K562 (cell line): ENCODE measurements around the gene CCDC97. TPM values are rescaled to one million over a fixed set of nuclear protein-coding genes. Genes with fewer than 3 reads are reported as not detected.

Experiments used
- CHD2 ChIP-seq: IDR thresholded peaks from 2 replicates; pipeline ENCODE4 v1.6.1; 2011; ENCODE audit warnings: low read depth, low read length
- ELF2 ChIP-seq: fragments of 250-450 bp; sonication (Bioruptor Pico); IDR thresholded peaks from 2 replicates; pipeline ENCODE4 v1.5.0; 2021; ENCODE audit warnings: mild to moderate bottlenecking
- FOXA3 ChIP-seq, 2 experiments: fragments of 450-650 bp in 1 of 2; sonication (generic) in 1 of 2; formaldehyde crosslinking; IDR thresholded peaks in 1 of 2; conservative IDR thresholded peaks in 1 of 2; 2 replicates each; pipeline versions ENCODE4 v1.4.0 to v1.8.0; 2020 to 2022; ENCODE audit warnings: mild to moderate bottlenecking in 2 of 2, missing genetic modification reagents in 1 of 2
- FOXK1 ChIP-seq: sonication (generic); formaldehyde crosslinking; IDR thresholded peaks from 2 replicates; pipeline ENCODE4 v1.8.0; 2022; ENCODE audit warnings: missing genetic modification reagents, mild to moderate bottlenecking, borderline replicate concordance
- GMEB1 ChIP-seq: fragments of 250-450 bp; sonication (Bioruptor Pico); IDR thresholded peaks from 2 replicates; pipeline ENCODE4 v1.4.0; 2020; ENCODE audit warnings: mild to moderate bottlenecking
- MTF1 ChIP-seq: fragments of 250-450 bp; sonication (Bioruptor Pico); IDR thresholded peaks from 2 replicates; pipeline ENCODE4 v1.9.0; 2021; ENCODE audit warnings: moderate library complexity, mild to moderate bottlenecking, inconsistent platforms, borderline replicate concordance
- NONO ChIP-seq, 2 experiments: fragments of 200-400 bp in 1 of 2; fragments of 450-650 bp in 1 of 2; formaldehyde crosslinking in 1 of 2; IDR thresholded peaks; 2 replicates each; pipeline ENCODE4 v1.6.1; 2017; ENCODE audit warnings: low read depth in 2 of 2, mild to moderate bottlenecking in 2 of 2, moderate library complexity in 2 of 2, low read length in 1 of 2
- NRF1 ChIP-seq, 2 experiments: fragments of 450-650 bp; IDR thresholded peaks in 1 of 2; conservative IDR thresholded peaks in 1 of 2; 2 replicates each; pipeline ENCODE4 v1.6.1; 2014; ENCODE audit warnings: mild to moderate bottlenecking in 2 of 2
- ZKSCAN8 ChIP-seq: fragments of 200-800 bp; sonication (Bioruptor generic); IDR thresholded peaks from 2 replicates; pipeline ENCODE4 v1.6.1; 2016; ENCODE audit warnings: missing genetic modification characterization, missing compliant biosample characterization
- ZNF232 ChIP-seq: sonication (generic); formaldehyde crosslinking; IDR thresholded peaks from 2 replicates; pipeline ENCODE4 v1.8.0; 2022; ENCODE audit warnings: mild to moderate bottlenecking, missing genetic modification reagents
- ZNF263 ChIP-seq: sonication (generic); formaldehyde crosslinking; IDR thresholded peaks from 2 replicates; pipeline ENCODE4 v1.8.0; 2022; ENCODE audit warnings: mild to moderate bottlenecking, missing genetic modification reagents, borderline replicate concordance
- ZNF830 ChIP-seq: fragments of 250-450 bp; sonication (Bioruptor Pico); IDR thresholded peaks from 2 replicates; pipeline ENCODE4 v1.5.0; 2021; ENCODE audit warnings: mild to moderate bottlenecking
- ZZZ3 ChIP-seq: fragments of 450-650 bp; IDR thresholded peaks from 2 replicates; pipeline ENCODE4 v1.6.1; 2016; ENCODE audit warnings: antibody characterized with exemption, mild to moderate bottlenecking, moderate library complexity
- polyA plus RNA-seq, 8 experiments: library from polyadenylated mRNA; depleted of rRNA in 4 of 8; stranded (reverse) in 5 of 8; unstranded in 3 of 8; fragments of >200 nt; fragmentation: Nextera tagmentation in 2 of 8; fragmentation: Illumina TruSeq in 1 of 8; extraction: Ambion mirVana in 2 of 8; extraction: Trizol in 1 of 8; gene quantifications; 2 replicates each; pipeline versions ENCODE4 v1.2.1 to v1.2.3, GENCODE V29; 2011 to 2014; ENCODE audit warnings: inconsistent platforms in 1 of 8, missing spikeins in 1 of 8
- total RNA-seq, 7 experiments: library from RNA; depleted of rRNA in 6 of 7; stranded (reverse); fragments of >200 nt in 6 of 7; fragmentation: Illumina TruSeq in 2 of 7; extraction: Trizol in 2 of 7; gene quantifications; 2 replicates each; pipeline versions ENCODE4 v1.2.1 to v1.2.3, GENCODE V29; 2011 to 2021; ENCODE audit warnings: low replicate concordance in 1 of 7
- TF ChIP-seq, protein P1 (sequence below), 2 experiments: IDR thresholded peaks; 2 replicates each; pipeline ENCODE4 v1.6.1; 2011; ENCODE audit warnings: borderline replicate concordance in 1 of 2, control low read depth in 1 of 2, low read depth in 1 of 2, low read length in 1 of 2, mild to moderate bottlenecking in 1 of 2, mixed read lengths in 1 of 2, moderate library complexity in 1 of 2; ENCODE audit not compliant: insufficient read depth in 1 of 2, insufficient read length in 1 of 2, poor library complexity in 1 of 2, severe bottlenecking in 1 of 2; ENCODE audit errors: extremely low read depth in 1 of 2

The CCDC97 gene
- total and polyA plus RNA-seq, 9 of the 15 experiments (the other 6 are each of a cell fraction or from before 2014, with no cell fraction given) = 0.60 to 16.5 (median 7.0) TPM

- TF ChIP-seq, protein P1, sequence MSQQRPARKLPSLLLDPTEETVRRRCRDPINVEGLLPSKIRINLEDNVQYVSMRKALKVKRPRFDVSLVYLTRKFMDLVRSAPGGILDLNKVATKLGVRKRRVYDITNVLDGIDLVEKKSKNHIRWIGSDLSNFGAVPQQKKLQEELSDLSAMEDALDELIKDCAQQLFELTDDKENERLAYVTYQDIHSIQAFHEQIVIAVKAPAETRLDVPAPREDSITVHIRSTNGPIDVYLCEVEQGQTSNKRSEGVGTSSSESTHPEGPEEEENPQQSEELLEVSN (IDR thresholded peaks at IDR 0.05; ENCODE audit: borderline replicate concordance in 1 of 2, extremely low read depth in 1 of 2, insufficient read depth in 1 of 2, insufficient read length in 1 of 2, low read depth in 1 of 2, low read length in 1 of 2, poor library complexity in 1 of 2, severe bottlenecking in 1 of 2) = peak; percentile 96
- peak; percentile 68; the same call in 1 of the 2 replicates for TF ChIP-seq ELF2
- peak; percentile 86 for TF ChIP-seq GMEB1
- TF ChIP-seq ZZZ3 = peak; percentile 96
- peak; percentile 84; the same call in 1 of the 2 replicates for TF ChIP-seq ZNF232
- no peak for TF ChIP-seq ZNF830
- peak in 1 of 2 experiments; percentile 79; a peak in 1 of 4 replicates for TF ChIP-seq NONO (IDR thresholded peaks at IDR 0.05; ENCODE audit: low read depth in 2 of 2, low read length in 1 of 2)
- peak; percentile 74 for TF ChIP-seq CHD2
- TF ChIP-seq ZNF263 (CRISPR knock-in tag) = peak; percentile 34; the same call in 1 of the 2 replicates
- 0 out of 2 replicates have a peak, but pooled peaks have one; percentile 79 for TF ChIP-seq FOXK1 (CRISPR knock-in tag)
- no peak for TF ChIP-seq ZKSCAN8 (CRISPR knock-in tag)
- TF ChIP-seq FOXA3 (CRISPR knock-in tag; conservative IDR thresholded peaks at IDR 0.05 in 1 of 2, IDR thresholded peaks at IDR 0.05 in 1 of 2) = no peak; a peak in 1 of 4 replicates
- peak; percentile 93 to 94 for TF ChIP-seq NRF1 (conservative IDR thresholded peaks at IDR 0.05 in 1 of 2, IDR thresholded peaks at IDR 0.05 in 1 of 2)
- TF ChIP-seq MTF1 (CRISPR knock-in tag) = no peak
- TF ChIP-seq, all 486 proteins: peak for 164
Observed at GRCh38 chr19:41263850-41264580, 46.0 kb upstream of the CCDC97 start, which contains the start of gene HNRNPUL1 (continued).
